HL-60 (cell line): ENCODE measurements around the gene SORCS2.

Source experiments
- DNase-seq, 2 experiments: peaks; one replicate each; pipeline ENCODE4 v3.0.0-alpha.2; 2010 to 2020; ENCODE audit warnings: low read depth in 1 of 2, low spot score in 1 of 2
- H3K27ac ChIP-seq: fragments of 250-450 bp; sonication (Bioruptor Pico); replicated peaks from 2 replicates; pipeline ENCODE4 v1.5.1; 2020; ENCODE audit warnings: mild to moderate bottlenecking, moderate library complexity
- H3K27me3 ChIP-seq: fragments of 250-450 bp; sonication (Bioruptor Pico); 2 replicates; pipeline ENCODE4 v1.5.1; 2021; ENCODE audit warnings: mild to moderate bottlenecking, moderate library complexity; ENCODE audit not compliant: insufficient read depth, poor library complexity, severe bottlenecking
- H3K4me3 ChIP-seq: replicated peaks from 2 replicates; pipeline ENCODE4 v1.5.1; 2011; ENCODE audit warnings: mild to moderate bottlenecking, control low read depth, low read length; ENCODE audit not compliant: insufficient read depth
- CTCF ChIP-seq: IDR thresholded peaks from one replicate; pipeline ENCODE4 v1.5.1; 2011; ENCODE audit warnings: low read length, control low read depth, inconsistent platforms; ENCODE audit not compliant: insufficient read depth
- GABPA ChIP-seq: IDR thresholded peaks from 2 replicates; pipeline ENCODE4 v1.6.1; 2012; ENCODE audit warnings: low read depth
- POLR2AphosphoS5 ChIP-seq: IDR thresholded peaks from 2 replicates; pipeline ENCODE4 v1.6.1; 2012; ENCODE audit warnings: low read depth
- REST ChIP-seq: IDR thresholded peaks from 2 replicates; pipeline ENCODE4 v1.6.1; 2012; ENCODE audit warnings: low read depth; ENCODE audit not compliant: insufficient replicate concordance
- SPI1 ChIP-seq: IDR thresholded peaks from 2 replicates; pipeline ENCODE4 v1.6.1; 2012; ENCODE audit warnings: low read depth, mild to moderate bottlenecking, borderline replicate concordance

SORCS2 gene

GRCh38 chr4:7623468-7623867 lies 431.1 kb downstream of the SORCS2 start:
- Histone ChIP-seq H3K4me3 (no peak overlapping the region), H3K27me3 (no peaks in the 10 kb centered on the region), H3K27ac (no peak overlapping the region)
- TF ChIP-seq REST (no peak), SPI1 (no peak), POLR2AphosphoS5 (no peak)
- no peak for DNase-seq

- no peak for DNase-seq
- H3K4me3 ChIP-seq: no peak overlapping the region
- TF ChIP-seq POLR2AphosphoS5 (no peak), CTCF (no peak), REST (no peak), SPI1 (no peak), GABPA (no peak)
- H3K27ac ChIP-seq: no peak overlapping the region
- H3K27me3 ChIP-seq: no peaks in the 10 kb centered on the region
These were observed 432.1 kb downstream of the SORCS2 start for GRCh38 chr4:7624396-7624980.

GRCh38 chr4:7625071-7625470 lies 432.7 kb downstream of the SORCS2 start:
- no peak overlapping the region for H3K27ac ChIP-seq
- H3K4me3 ChIP-seq: no peak overlapping the region
- no peaks in the 10 kb centered on the region for H3K27me3 ChIP-seq
- TF ChIP-seq CTCF (no peak), GABPA (no peak), POLR2AphosphoS5 (no peak), REST (no peak), SPI1 (no peak)
- no peak for DNase-seq
